ENCODE measurements around the gene CPSF7. TPM values are rescaled to one million over a fixed set of nuclear protein-coding genes. Genes with fewer than 3 reads are reported as not detected.

CPSF7 gene
- total RNA-seq, 1 donor from 2014 or later, result 10.8 TPM

DNA sequence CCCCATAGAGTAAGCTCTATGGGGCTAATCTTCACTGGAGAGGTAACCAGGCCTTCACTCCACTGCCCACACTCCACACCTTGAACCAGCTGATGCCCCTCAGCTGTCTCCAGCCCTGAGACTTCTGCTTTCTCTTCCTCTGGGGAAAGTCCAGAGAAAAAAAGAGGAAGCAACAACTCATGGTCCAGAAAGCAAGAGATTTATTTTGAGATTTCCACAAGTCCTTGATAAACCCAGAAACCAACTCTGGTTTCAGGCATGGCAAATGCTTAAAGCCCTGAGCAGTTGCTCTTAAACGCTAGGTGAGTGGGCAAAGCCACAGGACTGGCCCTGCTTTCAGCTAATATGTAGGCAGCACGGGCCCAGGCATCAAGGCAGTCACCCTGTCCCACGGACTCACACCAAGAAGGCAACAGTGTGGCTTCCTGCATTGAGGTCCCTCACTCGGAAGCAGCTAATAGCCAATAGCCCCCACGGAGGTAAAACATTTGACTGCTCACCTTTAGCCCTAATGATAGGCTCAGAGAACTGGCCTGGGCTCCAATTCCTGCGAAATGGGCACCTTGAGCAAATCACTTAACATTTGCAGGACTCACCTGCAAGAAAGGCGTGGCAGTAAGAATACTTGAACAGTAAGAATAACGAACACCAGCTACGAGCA, 72.4 kb downstream of the CPSF7 start:
- peaks cover 12% of the 10 kb centered on the region for H3K36me3 ChIP-seq (ENCODE audit: control insufficient read depth, insufficient read depth, low read length)
- no peak overlapping the region for H3K4me3 ChIP-seq (ENCODE audit: low read depth, low read length)
- no peak for DNase-seq (ENCODE audit: low read depth)
- TF ChIP-seq, protein P1, sequence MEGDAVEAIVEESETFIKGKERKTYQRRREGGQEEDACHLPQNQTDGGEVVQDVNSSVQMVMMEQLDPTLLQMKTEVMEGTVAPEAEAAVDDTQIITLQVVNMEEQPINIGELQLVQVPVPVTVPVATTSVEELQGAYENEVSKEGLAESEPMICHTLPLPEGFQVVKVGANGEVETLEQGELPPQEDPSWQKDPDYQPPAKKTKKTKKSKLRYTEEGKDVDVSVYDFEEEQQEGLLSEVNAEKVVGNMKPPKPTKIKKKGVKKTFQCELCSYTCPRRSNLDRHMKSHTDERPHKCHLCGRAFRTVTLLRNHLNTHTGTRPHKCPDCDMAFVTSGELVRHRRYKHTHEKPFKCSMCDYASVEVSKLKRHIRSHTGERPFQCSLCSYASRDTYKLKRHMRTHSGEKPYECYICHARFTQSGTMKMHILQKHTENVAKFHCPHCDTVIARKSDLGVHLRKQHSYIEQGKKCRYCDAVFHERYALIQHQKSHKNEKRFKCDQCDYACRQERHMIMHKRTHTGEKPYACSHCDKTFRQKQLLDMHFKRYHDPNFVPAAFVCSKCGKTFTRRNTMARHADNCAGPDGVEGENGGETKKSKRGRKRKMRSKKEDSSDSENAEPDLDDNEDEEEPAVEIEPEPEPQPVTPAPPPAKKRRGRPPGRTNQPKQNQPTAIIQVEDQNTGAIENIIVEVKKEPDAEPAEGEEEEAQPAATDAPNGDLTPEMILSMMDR (IDR thresholded peaks at IDR 0.05; ENCODE audit: insufficient read depth, low read length, severe bottlenecking), result no peak
- no peak for FAIRE-seq
- H3K27me3 ChIP-seq (ENCODE audit: control insufficient read depth, insufficient read depth, low read length), result no peaks in the 10 kb centered on the region

DNA sequence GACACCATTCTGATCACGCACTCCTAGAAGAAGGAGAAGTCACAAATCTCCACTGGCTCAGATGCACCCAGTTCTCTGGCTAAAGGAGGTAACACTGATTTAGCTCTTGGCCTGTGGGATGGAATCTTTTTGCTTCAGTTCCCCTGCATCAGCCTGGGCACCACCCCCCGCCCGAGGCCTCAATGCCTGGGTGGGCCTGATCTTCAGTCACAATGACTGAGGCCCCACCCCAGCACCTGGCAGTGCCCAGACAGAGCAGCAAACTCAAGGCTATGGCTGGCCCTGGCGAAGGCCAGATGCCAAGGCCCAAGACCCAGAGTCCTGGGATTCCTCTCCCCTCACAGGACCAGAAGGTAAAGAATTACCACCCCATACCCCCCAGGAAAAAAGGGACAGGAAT, 73.1 kb downstream of the CPSF7 start:
- H3K36me3 ChIP-seq (ENCODE audit: control insufficient read depth, insufficient read depth, low read length), result peaks cover 15% of the 10 kb centered on the region

DNA sequence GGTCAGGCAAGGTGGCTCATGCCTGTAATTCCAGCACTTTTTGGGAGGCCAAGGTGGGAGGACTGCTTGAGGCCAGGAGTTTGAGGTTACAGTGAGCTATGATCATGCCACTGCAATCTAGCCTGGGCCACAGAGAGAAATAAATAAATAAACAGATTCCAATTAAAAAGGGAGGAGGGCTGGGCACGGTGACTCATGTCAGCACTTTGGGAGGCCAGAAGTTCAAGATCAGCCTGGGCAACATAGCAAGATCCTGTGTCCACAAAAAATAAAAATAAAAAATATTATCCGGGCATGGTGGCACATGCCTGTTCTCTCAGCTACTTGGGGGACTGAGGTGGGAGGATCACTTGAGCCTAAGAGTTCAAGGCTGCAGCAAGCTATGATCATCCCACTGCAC, 75.6 kb downstream of the CPSF7 start:
- DNase-seq (ENCODE audit: low read depth), result no peak
- FAIRE-seq, result no peak
- TF ChIP-seq, protein P1 (IDR thresholded peaks at IDR 0.05; ENCODE audit: insufficient read depth, low read length, severe bottlenecking), result no peak
- Histone ChIP-seq H3K4me3 (ENCODE audit: low read depth, low read length) (no peak overlapping the region), H3K27me3 (ENCODE audit: control insufficient read depth, insufficient read depth, low read length) (no peaks in the 10 kb centered on the region), H3K36me3 (ENCODE audit: control insufficient read depth, insufficient read depth, low read length) (peaks cover 27% of the 10 kb centered on the region)

More for the DNA sequence above, 73.1 kb downstream of the CPSF7 start:
- TF ChIP-seq, protein P1 (IDR thresholded peaks at IDR 0.05; ENCODE audit: insufficient read depth, low read length, severe bottlenecking), result no peak
- no peaks in the 10 kb centered on the region for H3K27me3 ChIP-seq (ENCODE audit: control insufficient read depth, insufficient read depth, low read length)
- no peak for FAIRE-seq
- no peak overlapping the region for H3K4me3 ChIP-seq (ENCODE audit: low read depth, low read length)
- no peak for DNase-seq (ENCODE audit: low read depth)

DNA sequence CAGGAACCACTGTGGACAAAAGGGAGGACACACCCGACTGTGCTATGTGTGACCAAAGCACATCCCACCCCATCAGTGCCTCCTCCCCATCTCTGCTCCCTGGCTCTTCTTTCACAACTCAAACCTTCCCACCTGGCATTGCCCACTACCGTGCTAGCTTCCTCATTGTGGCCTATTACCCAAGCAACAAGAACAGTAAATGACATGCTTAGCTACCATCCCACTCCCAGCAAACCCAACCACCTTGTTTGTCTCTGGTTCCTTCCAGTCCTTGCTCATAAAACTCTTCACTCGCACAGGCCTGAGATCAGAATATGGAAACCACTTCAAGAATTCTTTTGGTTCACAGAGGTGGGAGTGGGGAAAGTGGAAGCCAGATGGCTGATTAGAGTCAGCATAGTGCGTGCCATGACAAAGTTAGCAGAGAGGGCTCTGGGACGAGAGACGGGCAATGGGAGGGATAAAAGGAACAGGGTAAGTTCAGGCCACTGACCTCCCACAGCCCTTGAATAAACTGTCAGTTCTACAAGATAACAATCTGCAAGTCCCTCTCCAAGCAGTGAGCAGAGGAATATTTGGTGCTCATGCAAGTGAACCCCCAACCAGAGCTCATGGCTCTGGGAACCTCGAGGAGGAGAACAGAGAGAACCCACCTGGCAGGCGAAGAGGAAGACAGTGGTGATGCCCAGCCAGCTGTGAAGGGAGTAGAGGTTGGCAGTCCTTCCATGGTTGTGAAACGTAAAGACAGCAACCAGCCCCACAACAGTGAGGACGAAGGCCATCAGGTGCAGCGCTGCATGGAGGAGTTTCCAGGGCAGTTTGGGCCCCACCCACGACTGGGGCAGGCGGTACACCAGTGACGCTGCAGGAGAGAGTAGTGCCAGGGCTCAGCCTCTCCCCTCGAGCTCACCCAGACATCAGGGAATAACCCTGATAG, 76.4 kb downstream of the CPSF7 start:
- Histone ChIP-seq H3K36me3 (ENCODE audit: control insufficient read depth, insufficient read depth, low read length) (peaks cover 32% of the 10 kb centered on the region), H3K4me3 (ENCODE audit: low read depth, low read length) (no peak overlapping the region), H3K27me3 (ENCODE audit: control insufficient read depth, insufficient read depth, low read length) (no peaks in the 10 kb centered on the region)
- TF ChIP-seq, protein P1 (IDR thresholded peaks at IDR 0.05; ENCODE audit: insufficient read depth, low read length, severe bottlenecking), result no peak
- DNase-seq (ENCODE audit: low read depth) (no peak), FAIRE-seq (no peak)

Other genes starting within 250 kb of the CPSF7 start
- not detected in 2 replicates for gene PGA3, start 226.5 kb downstream of the CPSF7 start, total RNA-seq
- gene PGA4, start 207.6 kb downstream of the CPSF7 start, total RNA-seq, result not detected in 2 replicates
- not detected in 2 replicates for gene PGA5, start 188.8 kb downstream of the CPSF7 start, total RNA-seq
- gene VWCE, start 134.7 kb downstream of the CPSF7 start, total RNA-seq, result 0.26 TPM in 2 replicates
- 154 and 228 TPM in 2 replicates for gene DDB1, start 96.9 kb downstream of the CPSF7 start, total RNA-seq
- 22.3 and 22.9 TPM in 2 replicates for gene TKFC, start 96.7 kb downstream of the CPSF7 start, total RNA-seq
- 30.8 and 36.1 TPM in 2 replicates for gene CYB561A3, start 68.1 kb downstream of the CPSF7 start, total RNA-seq
- 10.0 and 12.7 TPM in 2 replicates for gene TMEM138, start 67.6 kb downstream of the CPSF7 start, total RNA-seq
- gene TMEM216, start 37.4 kb downstream of the CPSF7 start, total RNA-seq, result 6.1 and 9.2 TPM in 2 replicates
- gene SDHAF2, start 149 bp upstream of the CPSF7 start, total RNA-seq, result 35.3 and 51.3 TPM in 2 replicates
- gene LRRC10B, start 78.8 kb upstream of the CPSF7 start, total RNA-seq, result under 0.01 TPM in 1 of 2 replicates, not detected in the other
- gene SYT7, start 151.1 kb upstream of the CPSF7 start, total RNA-seq, result 21.1 and 34.4 TPM in 2 replicates

All from bronchial epithelial cell (primary cell).